Hippocampal formation (tissue), 2 donors: ENCODE measurements around the gene DEDD.

Experiments used
- DNase-seq, 2 donors: peaks; one replicate each; lab custom pipeline; 2025; lab: John Stamatoyannopoulos, UW

The DEDD gene

DNA sequence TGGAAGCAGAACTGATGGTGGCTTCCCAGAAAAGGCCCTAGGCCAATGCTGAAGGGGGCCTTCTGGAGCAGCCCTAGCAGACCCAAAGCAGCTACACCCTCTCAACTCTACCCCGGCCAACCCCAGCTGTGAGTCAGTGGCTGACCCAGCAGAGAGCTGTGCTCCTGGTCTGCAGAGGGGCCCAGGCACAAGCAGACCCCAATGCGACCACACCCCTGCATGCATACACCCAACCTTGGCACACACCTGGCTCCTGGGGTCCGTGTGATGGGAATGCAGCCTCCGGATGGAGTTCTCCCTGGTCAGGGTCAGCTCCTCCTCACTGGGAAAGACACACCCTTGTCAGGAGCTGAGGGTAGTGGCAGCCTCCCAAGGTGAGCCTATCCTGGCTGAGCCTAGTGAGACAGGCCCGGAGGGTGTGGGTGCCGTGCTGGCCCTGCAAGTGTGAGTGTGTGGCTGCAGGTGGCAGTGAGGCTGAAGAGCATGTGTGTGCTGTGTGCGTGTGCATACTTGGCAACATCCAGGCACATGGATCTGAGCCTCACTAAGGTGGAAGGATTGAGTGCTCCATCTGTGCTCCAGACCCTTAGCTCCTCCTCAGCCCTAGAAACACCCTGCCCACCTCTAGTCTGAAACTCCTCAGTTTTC is 58.9 kb downstream of the DEDD start:
- DNase-seq, result no peak

DNA sequence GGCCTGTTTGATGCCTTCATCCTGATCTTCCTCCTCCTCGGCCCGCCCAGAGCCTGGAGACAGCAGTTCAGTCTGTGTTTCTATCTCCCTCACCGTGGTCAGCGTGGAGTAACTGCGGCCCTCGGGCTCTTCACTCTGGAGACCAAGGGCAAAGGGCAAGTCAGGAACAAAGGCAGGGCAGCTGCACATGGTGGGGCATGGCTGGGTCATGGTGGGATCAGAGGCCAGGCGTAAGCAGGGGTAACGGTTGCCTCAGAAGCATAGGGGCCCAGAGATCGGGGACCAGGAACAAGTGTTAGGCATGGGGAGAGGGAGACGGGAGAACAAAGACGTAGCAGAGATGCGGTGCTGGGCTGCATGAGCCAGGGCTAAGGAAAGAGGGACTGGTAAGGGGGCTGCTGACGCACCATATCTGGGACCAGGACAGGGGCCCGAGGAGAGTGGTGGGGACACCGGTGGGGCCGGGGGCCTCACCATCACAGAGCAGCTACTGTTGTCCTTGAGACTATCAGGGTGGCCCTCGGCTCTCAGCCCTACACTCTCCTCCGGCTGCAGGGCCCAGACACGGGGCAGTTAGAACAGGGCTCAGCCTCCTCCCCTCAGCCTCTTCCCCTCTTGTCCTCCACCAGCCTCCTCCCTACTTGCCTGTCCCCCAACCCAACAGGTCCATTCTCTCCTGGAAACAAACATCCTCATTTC is 59.6 kb downstream of the DEDD start:
- DNase-seq, result no peak

DNA sequence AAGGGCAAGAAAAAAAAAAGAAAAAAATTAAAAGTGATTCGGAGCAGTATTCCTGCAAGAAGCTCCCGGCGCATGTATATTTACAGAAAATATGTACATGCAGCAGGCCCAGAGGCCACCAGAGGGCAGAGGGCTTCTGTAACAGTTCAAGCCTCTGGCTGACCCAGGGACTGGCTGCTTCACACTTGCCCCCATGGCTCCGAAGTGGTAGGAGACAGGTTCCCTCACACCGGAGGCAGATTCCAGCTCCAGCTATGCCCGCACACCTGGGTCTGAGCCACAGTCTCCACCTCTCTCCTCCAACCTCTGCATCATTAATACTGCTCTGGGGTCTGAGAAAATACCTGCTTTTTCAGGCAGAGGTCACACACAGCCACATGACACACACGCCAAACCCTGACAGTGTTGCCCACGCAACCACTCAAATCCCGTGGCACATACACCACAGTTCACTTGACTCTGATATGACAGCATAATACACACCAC is 60.5 kb downstream of the DEDD start:
- DNase-seq, result no peak
